Measurements from ENCODE around the gene UGT1A5.

Gene UGT1A5

DNA sequence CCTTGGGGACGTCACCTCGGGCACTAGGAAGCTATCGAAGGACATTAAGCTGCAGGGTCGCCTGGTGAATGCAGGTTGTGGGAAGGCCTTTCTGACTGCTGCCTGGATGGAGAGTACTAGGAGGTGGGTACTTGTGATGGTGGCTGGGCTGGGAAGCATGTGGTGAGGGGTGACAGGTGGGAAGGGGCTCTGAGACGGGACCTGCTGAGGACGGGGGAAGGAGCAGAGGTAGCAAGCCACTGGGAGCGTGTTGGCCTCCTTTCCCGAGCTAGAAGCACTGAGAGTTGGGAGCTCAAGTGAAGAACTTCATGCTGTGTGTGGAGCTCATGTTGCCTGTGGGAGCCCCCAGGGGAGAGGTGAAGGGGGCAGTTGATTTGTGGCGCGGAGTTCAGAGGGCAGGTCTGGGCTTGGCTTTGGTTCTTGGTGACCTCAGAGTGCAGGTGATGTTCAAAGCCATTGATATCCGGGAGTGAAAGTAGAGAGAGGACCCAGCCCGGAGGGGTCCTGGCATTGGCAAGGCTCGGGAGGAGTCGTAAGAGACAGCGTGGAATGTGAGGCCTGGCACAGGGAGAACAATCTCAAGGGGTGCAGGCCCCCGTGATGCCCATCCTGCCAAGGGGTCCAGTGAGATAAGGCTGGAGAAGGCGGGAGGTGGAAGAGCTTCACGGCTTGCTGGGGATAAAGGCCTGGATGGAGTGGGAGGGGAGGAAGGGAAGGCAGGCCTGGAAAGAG lies 78.6 kb downstream of the UGT1A5 start:
- DNase-seq: no peak

DNA sequence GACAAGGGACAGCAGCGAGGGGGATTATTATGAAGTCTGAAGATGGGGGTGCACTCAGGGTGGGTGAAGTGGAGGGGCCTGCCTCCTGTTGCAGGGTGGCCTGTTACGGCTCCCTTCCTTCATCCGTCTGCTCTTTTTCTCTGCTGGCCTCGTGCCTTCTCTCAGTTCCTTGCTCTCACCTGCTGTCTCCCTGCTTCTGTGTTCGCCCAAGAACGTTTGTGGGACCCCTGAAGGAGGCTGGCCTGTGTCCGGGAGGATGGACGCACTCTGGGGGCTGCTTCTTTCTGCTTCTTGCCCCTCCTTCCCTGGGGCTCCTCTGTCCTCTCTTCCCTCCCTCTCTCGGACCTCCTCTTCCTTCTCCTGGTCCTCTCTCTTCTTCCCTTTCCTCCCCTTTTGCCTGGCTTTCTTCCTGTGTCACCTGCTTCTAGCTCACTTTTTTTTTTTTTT lies 79.2 kb downstream of the UGT1A5 start:
- no peak for DNase-seq

DNA sequence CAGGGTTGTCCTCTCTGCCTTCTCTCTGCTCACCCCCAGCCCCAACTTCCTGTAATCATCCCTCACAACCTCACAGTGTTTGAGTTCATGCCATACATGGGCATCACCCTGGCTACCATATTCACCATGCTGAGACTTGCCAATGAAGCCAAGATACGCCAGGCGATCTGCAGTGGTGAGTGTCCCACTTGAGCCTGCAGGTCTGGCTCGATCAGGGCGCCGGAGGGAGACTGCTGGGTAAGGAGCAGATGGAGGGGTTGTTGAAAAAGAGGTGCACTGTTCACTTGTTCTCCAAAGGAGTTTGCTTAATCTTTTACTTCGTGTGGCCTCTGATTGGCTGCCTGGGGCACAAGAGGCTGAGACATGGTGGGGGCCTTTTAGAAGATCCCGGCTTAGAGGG lies 80.0 kb downstream of the UGT1A5 start:
- no peak for DNase-seq

DNA sequence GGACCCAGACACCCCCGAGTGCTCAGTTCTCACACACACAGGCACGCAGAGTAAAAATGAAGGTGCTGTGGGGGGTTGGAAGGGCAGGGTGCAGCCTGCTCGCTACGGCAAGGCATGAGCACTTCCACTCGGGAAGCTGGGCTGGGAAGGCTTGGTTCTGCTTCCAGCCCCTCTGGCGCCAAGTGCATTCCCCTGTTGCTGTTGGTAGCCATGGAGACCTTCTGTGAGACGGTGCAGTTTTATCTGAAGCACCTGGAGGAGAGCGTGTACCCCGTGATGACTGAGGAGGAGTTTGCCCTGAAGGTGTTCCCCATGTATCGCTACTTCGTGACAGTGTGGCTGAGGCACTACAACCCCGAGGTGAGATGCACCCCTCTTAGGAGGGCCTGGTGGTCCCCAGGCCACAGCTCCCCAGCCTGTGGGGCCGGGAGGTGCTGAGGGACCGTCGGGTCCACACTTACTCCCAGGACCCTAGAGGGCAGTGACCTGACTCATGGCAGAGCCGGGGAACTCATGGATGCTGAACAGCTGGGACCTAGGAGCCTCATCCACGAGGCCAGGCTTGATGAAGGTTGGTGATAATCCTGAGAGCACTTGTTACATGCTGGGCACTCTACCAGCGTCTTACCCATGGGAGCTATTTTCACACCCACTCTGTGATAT lies 80.9 kb downstream of the UGT1A5 start:
- no peak for DNase-seq

DNA sequence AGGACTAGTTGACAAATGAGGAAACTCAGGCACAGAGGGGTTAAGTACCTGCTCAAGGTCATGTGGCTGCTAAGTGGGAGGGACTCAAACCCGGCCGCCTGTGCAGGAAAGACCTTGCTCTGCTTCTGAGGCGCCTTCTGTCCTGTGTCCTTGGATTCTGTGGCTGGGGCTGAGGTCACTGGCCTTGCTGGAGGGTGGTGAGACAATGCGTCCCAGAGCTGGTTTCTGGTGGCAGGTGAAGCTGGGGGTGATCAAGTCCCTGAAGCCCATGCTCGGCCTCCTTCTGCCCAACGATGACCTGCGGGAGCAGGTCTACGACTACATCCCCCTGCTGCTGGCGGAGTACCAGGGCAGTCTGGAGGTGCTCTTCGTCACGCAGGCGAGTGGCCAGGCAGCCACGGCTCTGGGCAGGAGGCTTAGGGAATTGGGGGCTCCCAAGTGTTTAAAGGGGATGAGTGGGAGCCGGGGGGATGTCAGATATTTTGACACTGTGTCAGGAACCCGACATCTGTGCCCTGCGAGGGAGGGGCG lies 81.5 kb downstream of the UGT1A5 start:
- DNase-seq: no peak

DNA sequence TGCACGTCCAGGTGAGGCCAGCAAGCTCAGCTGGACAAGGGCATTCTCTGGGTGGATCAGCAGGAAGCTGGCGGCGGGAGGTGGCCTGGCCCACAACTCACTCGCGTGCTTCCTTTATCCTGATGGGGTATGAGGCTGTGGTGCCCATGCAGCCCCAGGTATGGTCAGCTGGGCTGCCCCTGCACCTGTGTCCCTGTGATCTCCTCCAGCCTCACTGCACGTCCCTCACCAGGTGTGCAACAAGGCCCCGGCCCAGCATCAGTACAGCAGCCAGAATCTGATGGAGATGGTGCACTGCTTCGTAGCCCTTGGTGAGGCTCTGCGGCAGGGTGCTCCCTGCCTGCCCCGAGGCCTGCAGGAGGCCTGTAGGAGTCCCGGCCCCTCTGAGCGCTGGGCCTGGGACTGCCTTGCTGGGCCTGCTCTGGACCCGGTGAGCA lies 83.0 kb downstream of the UGT1A5 start:
- no peak for DNase-seq

DNA sequence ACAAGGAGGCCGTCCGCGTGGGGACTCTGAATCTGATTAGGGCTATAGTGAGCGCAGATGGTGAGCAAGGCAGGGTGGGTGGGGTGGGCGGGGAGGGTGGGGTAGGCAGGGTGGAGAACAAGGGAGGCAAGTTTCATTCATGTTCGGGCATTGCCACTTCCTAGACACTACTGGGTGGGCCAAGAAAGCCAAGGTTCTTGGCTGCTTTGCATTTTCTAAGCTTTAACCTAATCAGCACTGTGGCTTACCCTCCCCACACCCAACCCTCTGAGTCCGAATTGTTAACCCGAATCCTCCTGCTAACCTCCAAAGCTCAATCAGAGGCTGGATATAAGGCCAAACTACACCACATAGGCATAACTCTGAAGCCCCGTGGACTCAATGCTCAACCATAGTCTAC lies 83.5 kb downstream of the UGT1A5 start:
- DNase-seq: no peak

DNA sequence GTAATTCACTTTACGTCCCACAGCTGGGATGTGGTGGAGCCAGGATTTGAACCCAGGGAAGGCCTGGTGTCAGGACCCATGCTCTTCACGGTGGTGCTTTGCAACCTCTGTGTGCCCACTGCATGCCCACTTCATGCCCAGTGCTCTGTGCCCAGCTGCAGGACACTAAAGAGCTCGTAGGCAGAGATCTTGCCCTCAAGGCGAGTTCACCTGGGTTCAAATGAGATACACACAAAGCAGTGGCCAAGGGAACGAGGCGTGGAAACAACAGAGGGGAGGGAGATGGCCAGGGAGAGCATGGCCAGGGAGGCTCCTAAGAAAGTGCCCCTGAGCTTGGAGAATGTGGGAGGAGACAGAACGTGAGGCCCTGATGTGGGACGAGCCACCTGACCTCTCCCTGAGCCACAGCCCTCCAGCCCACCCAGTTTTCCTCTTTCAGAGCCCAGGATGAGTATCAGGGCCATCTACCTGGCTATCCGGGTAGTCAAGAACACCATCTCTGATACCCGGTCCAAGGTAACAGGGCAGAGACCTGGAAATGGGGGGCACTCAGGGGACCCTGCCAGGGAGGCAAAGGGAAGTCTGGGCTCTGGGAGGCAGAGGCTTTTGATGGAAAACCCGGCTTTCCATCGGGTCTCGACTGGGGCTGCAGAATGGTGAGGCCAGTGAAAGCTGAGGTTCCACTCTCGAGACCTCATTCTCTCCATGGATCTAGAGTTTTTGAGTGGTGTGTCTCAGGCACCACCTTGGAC lies 85.8 kb downstream of the UGT1A5 start:
- DNase-seq: no peak

DNA sequence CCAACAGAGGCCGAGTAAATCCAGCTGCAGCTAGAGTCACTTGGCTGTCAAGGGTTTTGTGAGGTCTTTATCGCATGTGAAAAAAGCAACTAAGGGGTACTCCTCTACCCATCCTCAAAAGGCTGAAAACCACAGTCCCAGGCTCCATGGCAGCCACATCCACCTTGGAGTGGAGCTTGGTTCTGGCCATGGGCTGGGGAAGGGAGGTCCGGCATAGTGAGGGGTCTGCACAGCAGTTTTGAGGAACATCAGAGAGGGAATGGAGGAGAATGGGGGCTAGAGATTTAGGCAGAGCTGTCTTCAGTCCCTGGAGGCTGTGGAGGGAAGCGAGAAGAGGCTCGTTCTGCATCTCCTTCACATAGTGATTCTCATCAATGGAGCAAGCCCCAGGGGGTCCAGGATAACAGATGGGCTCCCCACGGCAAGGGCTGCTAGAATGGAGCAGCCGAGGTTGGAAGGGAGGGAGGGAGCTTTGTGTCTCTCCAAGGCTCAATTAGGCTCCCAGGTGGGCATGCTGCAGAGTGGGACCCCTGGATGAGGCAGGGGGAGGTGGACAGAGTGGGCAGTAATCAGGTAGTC lies 86.5 kb downstream of the UGT1A5 start:
- no peak for DNase-seq

DNA sequence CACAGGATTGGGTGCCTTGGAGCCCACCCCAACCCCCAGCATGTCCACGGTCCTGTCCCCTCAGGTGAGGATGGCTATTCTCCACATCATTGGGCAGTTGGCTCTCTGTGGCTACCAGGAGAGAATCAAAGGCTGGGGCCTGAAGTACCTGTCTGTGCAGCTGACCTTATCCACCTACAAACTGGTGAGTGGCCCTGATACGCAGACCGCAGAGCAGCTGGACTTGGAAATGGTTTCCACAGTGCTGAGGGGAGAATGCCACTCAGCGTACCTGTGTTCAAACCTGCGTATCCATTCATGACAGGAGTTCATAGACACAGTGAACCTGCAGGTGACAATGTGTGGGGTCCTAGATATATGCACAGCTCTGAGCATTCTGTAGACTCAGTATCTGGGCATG lies 87.0 kb downstream of the UGT1A5 start:
- DNase-seq: no peak

DNA sequence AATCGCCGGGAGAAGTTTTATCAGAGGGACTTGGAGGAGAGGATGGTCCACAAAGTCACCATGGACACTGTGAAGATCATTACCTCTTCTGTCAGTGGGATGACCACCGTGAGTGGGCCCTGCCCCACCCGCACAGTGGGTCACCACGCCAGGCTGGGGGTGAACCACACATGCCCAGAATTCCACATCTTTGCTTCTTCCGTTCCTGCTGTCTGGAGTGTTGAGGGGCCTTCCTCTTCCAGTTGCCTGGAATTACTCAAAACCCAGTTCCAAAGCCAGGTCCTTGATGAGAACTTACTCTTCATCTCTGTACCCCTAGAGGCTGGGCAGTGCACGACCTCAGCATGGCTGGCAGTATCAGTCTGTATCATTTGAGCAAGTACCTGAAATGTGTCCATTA lies 87.5 kb downstream of the UGT1A5 start:
- DNase-seq: no peak

DNA sequence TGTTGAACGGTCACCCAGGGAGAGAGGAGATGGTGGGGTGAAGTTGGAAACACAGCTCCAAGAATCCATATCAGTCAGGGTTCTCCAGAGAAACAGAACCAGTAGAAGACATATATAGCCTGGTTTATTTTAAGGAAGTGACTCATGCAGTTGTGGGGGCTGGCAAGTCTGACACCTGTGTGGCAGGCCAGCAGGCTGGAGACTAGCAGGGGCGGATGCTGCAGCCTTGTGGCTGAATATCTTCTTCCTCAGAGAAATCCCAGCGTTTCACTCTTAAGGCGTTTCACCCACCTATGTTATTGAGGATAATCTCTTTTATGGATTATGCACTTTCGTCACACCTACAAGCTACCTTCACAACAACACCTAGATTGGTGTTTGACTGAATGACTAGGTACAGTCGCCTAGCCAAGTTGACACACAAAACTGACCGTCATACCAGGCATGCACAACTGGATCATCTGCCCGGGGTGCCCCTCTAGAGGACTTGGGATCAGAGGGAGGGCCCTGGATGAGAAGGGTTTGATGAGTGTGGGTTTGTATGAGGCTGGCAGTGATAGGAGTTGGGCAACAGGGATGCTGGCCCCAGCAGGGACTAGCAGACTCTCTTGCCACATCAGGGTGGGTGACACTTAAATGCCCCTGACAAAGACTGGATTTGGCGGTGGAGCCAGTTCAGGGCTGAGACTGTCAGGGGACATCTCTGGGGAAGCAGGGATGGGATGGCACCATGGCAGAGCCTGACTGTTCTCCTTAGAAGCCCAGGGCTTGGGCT lies 88.8 kb downstream of the UGT1A5 start:
- peak; percentile 9 for DNase-seq

DNA sequence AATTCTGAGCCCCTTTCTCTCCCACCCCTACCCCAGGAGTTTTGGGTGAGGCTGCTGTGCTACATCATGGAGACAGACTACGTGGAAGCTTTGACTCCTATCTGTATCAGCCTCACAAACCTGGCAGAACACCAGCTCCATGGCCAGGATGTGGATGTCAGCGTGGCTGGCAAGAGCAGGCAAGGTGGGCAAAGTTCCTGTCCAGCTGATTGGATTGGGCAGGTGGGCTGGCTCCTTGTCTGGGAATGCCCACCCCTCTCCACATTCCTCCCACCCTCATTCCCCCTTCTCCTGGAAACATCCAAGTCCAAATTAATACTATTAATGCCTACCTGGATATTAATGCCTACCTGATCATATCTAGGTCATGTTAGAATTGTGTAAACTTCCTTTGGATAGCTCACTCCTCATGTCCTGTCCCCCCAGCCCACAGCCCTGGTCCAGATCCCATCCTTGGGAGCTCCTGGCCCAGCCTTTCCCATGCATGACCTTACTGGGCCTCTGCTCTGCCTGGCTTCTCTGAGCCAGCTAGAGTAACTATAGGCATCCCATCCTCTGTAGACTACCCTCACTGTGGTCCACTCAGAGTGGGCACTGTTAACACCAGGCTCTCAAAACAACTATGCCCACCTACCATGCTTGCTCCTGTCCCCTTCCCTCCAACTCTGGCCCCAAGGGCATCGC lies 89.6 kb downstream of the UGT1A5 start:
- no peak for DNase-seq

DNA sequence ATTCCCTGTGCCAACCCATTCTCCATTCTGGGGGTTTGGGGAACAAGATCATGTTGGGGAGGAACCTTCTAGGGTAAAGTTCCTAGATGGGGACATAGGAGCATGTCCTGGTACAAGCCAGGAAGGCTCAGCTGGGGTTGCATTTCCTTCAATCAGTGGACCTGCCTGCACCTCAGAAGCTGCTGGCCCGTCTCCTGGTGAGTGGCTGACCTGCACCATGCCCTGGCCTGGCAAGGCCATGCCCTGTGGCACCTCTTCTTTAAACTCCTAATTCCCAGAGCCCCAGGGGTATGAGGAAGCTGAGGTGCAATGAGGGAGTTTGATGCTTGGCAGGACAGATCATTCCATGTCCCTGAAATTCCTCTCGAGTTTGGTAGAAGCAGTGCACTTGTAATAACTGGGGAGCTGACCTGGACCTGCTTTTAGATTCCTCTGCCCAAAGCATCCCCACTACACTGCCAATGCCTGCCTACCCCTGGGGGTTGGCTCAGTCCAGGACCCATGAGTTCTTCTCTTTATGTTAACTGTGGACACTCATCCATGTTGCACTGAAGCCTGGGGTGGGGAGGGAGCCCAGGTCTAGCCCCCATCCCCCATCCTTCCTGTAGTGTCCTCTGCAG lies 90.7 kb downstream of the UGT1A5 start:
- DNase-seq: no peak

DNA sequence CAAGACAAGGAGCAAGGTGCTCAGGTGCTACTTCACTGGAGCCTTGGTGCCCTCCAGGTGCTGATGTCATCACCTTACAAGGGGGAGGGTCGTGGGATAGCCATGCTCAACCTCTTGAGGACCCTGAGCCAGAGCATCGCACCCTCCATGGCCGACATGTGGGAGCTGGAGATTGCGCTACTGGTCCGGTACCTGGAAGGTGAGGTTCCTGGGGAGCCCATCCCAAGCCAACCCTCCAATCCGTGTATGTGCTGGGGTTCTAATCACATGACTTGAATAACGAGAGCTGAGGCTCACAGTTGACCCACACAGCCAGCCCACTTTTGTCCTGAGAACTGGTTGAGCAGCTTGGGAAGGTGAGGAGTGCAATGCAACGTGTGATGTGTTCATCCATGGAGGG lies 91.3 kb downstream of the UGT1A5 start:
- no peak for DNase-seq

DNA sequence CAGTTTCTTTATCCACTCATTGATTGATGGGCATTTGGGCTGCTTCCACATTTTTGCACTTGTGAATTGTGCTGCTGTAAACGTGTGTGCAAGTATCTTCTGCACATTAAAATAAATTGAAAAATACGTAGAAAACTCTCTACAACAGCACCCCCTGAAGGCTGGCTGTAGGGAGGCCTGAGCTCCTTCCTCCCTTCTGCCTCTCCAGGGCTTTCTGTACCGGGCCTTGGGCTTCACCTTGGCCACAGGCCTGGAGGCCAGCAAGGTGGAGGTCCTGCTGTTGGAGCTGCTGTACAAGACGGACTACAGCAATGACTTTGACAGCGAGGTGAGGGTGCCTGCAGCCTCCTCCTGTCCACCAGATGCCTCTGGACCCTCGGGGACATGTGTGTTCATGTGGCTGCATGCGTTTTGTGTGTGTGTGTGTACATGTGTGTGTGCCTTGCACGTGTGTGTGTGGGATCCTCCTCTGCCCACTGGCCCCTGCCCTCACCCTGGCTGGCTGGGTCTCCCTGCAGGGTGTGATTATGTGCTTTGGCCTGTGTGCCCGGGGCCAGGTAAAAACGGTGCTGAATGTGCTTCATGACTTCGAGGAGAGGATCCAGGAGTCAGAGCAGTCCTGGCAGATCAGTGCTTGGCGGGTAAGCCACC lies 94.6 kb downstream of the UGT1A5 start:
- DNase-seq: no peak

DNA sequence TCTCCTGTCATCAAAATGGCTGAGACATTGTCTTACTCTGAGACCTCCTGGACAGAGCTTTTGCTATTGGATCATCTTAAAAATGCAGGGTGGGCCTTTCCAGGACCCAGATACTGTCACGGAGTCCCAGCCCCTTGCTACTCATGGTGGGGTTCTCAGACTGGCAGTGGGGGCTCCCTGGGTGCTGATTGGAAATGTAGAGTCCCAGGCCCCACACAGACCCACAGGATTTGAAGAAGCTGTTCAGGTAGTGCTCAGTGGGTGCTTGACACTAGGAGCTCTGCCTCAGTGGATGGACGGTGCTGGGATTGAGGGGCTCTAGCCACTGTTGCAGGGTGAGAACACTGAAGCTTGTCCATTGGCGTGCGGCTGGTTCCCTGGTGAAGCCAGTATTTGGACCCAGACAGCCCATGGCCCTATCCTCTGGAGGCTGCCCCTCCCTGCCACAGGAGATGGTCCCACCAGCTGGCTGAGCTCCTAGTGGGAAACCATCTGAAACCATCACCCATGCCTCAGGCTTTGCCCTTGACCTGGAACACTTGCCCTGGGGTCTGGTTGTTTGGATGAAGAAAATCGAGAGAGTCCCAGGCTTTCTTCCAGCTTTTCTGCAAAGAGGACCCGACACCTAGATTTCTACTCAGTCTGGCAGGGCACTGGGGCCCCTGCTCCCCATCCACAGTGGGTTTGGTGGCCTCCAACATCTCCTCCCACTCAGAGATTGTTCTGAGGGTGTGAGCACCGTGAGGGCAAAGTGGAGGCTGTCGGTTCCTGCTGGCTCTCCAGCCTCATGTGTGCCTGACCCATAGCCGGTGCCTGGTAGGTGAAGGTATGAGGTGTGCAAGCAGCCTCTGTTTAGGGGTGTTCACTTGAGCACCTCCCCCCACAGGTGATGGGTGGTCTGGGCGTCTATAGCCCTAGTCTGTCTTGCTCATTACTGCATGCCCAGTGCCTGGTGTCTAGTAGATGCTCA lies 95.5 kb downstream of the UGT1A5 start:
- no peak for DNase-seq

DNA sequence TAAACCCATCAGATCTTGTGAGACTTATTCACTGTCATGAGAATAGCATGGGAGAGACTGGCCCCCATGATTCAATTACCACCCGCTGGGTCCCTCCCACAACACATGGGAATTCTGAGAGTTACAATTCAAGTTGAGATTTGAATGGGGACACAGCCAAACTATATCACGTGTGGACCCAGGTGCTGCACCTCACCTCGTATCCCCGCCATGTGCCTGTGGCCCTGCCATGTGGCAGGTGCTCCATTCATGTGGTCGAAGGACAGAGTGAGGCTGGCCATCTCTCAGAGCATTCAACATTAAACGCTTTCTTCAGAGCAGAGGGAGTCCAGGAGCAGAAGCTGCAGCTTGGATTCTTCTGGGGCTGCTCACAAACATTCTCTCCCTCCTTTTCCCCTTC lies 97.7 kb downstream of the UGT1A5 start:
- DNase-seq: no peak

DNA sequence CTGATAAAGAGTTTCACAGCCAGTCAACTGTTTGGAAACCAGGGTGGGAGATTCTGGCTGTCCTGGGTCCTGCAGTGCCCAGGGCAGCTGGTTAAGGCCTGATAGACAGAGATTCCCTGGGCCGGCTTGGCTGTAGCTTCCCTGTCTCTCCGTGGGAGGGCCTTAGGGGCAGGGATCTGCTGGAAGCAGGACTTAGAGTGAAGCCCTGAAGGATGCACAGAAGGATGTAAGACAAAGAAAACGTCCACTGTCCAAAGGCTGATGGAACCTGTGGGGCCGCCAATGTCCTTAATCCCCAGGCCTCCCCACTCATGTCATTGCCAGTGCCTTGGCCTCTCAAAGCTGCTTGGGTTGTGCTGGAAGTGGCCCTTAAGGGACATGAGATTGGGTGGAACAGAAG lies 98.4 kb downstream of the UGT1A5 start:
- DNase-seq: no peak

DNA sequence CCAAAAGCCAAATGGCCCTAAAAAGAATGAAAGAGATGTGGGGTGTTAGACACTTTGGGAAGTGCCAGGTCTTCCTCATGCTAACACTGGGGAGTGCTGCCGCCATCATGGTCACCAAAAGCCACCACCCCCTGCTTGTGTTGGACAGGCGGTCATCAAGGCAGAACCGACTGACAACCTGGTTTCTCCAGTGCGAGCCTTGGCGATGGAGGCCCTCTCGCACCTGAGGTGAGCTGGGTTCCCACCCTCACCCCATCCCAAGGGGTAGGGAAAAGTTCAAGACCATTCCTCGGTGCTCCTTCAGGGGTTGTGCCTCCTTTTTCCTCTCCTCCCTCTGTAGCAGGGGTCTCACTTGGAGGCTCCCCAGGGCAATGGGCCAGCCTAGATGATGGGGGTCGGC lies 99.0 kb downstream of the UGT1A5 start:
- DNase-seq: no peak

Measured in HCEC 1CT (cell line).